Measurements from ENCODE around the gene EXOG. TPM values are rescaled to one million over a fixed set of nuclear protein-coding genes. Genes with fewer than 3 reads are reported as not detected.
A peak's percentile ranks its signal among the peaks of the same experiment; 100 is the strongest.

EXOG gene
- polyA plus RNA-seq, 1 experiment = 19.3 TPM

DNA sequence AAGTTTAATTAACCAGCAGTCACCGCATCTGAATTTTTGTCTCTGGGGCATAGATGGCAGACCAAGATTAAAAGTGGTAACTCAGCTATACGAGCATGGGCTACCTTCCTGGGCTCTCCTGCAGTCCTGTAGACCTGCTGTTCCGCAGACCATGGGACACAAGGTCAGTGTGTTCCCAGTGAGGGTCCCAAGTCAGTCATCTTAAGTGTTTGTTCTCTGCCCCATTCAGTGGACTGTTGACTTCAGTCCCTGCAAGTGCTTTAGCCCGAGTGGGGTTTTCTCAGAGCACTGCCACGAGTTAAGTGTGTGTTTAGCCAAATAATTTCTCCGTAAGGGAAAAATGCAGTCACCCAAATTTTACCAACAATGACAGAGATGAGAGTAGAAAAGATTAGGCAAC is 4.9 kb upstream of the EXOG start:
- no peaks in the 10 kb centered on the region for H3K27me3 ChIP-seq (ENCODE audit: control insufficient read depth, insufficient read depth, low read length)
- H3K4me3 ChIP-seq (ENCODE audit: low read depth, low read length) = no peak overlapping the region
- no peak for DNase-seq (ENCODE audit: low read depth, low spot score)
- ChIA-PET POLR2A (no interaction called here), CTCF (interaction anchor here (1.4 to 3.3 kb wide), 4 partner anchors 11 to 145 kb away, joined by 3 to 17 read pairs (median 16); partner anchors contain the start of gene XYLB)
- no peak overlapping the region for H3K27ac ChIP-seq (ENCODE audit: low read depth, low read length)
- H3K9me3 ChIP-seq (ENCODE audit: control insufficient read depth, insufficient read depth, low read length) = peaks cover under 1% of the 10 kb centered on the region; the same call in 1 of the 2 replicates
- TF ChIP-seq, protein P1, sequence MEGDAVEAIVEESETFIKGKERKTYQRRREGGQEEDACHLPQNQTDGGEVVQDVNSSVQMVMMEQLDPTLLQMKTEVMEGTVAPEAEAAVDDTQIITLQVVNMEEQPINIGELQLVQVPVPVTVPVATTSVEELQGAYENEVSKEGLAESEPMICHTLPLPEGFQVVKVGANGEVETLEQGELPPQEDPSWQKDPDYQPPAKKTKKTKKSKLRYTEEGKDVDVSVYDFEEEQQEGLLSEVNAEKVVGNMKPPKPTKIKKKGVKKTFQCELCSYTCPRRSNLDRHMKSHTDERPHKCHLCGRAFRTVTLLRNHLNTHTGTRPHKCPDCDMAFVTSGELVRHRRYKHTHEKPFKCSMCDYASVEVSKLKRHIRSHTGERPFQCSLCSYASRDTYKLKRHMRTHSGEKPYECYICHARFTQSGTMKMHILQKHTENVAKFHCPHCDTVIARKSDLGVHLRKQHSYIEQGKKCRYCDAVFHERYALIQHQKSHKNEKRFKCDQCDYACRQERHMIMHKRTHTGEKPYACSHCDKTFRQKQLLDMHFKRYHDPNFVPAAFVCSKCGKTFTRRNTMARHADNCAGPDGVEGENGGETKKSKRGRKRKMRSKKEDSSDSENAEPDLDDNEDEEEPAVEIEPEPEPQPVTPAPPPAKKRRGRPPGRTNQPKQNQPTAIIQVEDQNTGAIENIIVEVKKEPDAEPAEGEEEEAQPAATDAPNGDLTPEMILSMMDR (IDR thresholded peaks at IDR 0.05; ENCODE audit: low read depth, low read length) = no peak

DNA sequence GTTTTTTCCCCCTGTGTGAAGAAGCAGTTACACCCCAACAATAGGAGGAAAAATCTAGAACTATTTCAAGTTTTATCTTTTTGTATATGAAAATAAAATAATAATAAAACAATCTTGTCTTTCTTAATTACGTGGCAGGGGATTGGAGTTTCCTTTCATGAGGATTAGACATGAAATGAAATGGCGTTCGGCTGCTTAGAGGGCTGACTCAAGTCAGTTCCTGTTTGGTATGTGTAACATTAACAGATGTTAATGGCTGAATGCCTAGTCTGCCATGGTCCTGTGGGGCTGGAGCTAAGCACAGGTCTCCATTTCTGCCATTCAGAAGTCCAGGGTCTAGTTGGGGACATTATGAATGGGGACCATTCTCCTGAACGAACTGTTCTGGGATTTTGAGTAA is 3.1 kb upstream of the EXOG start:
- H3K27ac ChIP-seq (ENCODE audit: low read depth, low read length) = no peak overlapping the region
- CTCF ChIA-PET = interaction anchor here (0.6 to 1.9 kb wide), 6 partner anchors 13 to 556 kb away, joined by 3 to 6 read pairs (median 4); partner anchors contain the start of gene XYLB
- TF ChIP-seq, protein P1 (IDR thresholded peaks at IDR 0.05; ENCODE audit: low read depth, low read length) = no peak

DNA sequence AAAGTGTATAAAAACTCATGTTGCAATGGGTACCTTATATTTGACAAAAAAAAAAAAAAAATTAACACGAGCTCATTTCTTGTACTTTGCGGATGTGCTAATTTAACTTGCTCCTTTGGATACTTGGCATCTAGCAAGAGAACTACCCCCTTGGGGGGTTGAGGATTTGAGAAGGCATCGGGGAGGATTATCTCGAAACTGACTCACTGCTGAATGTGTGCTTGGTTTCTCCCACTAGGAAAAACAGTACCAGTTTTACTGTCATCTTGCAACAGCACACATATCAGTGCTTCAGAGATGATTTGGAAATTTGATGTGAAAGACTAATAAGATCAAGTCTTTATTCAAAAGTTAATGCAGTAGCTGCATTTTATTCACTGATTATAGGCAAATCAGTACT is 891 bp downstream of the EXOG start:
- no peak for DNase-seq (ENCODE audit: low read depth, low spot score)
- POLR2A ChIA-PET = interaction anchor here (0.6 to 0.7 kb wide), 5 partner anchors 11 to 581 kb away, joined by 3 to 16 read pairs (median 4); no protein-coding TSS in a partner anchor
- peak overlapping the region; percentile 89 for H3K4me3 ChIP-seq (ENCODE audit: low read depth, low read length)
- peaks cover 2% of the 10 kb centered on the region; the same call in 1 of the 2 replicates for H3K9me3 ChIP-seq (ENCODE audit: control insufficient read depth, insufficient read depth, low read length)
- H3K27me3 ChIP-seq (ENCODE audit: control insufficient read depth, insufficient read depth, low read length) = no peaks in the 10 kb centered on the region
- H3K27ac ChIP-seq (ENCODE audit: low read depth, low read length) = no peak overlapping the region
- TF ChIP-seq, protein P1 (IDR thresholded peaks at IDR 0.05; ENCODE audit: low read depth, low read length) = no peak
- CTCF ChIA-PET = interaction anchor here (0.6 to 3.1 kb wide), 31 partner anchors 9 to 1690 kb away, joined by 3 to 35 read pairs (median 7); partner anchors contain the start of genes ACAA1 and XYLB

More for the DNA sequence above, 3.1 kb upstream of the EXOG start:
- Histone ChIP-seq H3K9me3 (ENCODE audit: control insufficient read depth, insufficient read depth, low read length) (peaks cover 2% of the 10 kb centered on the region; the same call in 1 of the 2 replicates), H3K27me3 (ENCODE audit: control insufficient read depth, insufficient read depth, low read length) (no peaks in the 10 kb centered on the region), H3K4me3 (ENCODE audit: low read depth, low read length) (no peak overlapping the region)
- DNase-seq (ENCODE audit: low read depth, low spot score) = peak; percentile 49
- POLR2A ChIA-PET = no interaction called here

DNA sequence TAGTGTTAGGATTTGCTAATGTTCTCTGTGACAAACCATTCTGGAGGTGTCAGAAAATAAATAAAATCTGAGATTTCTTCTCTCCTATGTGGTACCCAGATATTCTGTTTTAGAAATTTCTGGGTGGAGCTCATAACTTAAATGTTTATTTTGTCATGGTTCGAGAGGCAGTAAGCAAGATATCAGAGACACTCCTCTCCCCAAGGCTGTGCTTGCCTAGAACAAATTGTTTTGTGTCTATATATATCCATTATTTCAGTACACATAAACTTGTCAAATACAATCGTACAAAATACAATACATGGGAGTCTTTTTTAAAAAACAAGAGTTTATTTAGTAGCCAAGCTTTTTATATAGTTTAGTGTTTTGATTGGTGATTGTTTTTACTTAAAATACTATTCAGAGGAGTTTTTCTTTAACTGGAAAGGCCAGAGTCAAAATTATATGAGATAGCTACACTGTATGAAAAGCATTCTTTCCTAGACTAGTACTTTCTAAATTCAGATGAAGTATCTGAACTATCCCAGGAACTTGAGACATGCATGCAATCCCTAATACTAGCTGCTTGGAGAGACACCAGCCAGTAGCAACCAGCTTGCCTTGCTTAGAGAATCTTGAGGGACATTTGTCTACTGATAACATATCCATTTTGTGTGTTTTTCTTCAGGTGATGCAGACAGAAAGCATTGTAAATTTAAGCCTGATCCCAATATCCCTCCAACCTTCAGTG is 4.7 kb downstream of the EXOG start:
- no peaks in the 10 kb centered on the region for H3K27me3 ChIP-seq (ENCODE audit: control insufficient read depth, insufficient read depth, low read length)
- CTCF ChIA-PET = interaction anchor here (0.9 to 7.0 kb wide), 3 partner anchors 20 to 150 kb away, joined by 4 to 51 read pairs (median 6); no protein-coding TSS in a partner anchor
- H3K27ac ChIP-seq (ENCODE audit: low read depth, low read length) = no peak overlapping the region
- no peak overlapping the region for H3K4me3 ChIP-seq (ENCODE audit: low read depth, low read length)
- DNase-seq (ENCODE audit: low read depth, low spot score) = no peak
- H3K9me3 ChIP-seq (ENCODE audit: control insufficient read depth, insufficient read depth, low read length) = peaks cover 2% of the 10 kb centered on the region; the same call in 1 of the 2 replicates
- POLR2A ChIA-PET = no interaction called here
- TF ChIP-seq, protein P1 (IDR thresholded peaks at IDR 0.05; ENCODE audit: low read depth, low read length) = no peak

DNA sequence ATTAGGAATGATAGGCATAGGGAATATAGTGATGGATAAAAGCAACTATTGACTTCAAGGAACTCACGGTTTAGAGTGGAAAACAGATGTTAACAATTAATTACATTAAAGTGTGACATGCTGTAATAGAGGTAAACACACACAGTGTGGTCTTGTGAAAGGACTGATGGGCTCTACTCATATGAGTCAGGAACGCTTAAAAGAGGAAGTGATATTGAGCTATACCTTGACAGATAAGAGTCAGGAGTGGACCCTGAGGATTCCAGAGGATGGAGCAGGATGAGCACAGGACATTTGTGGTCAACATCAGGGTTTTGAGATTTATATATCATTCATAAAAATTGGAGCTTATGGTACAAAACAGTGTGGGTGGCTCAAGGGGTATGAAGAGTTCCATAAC is 11.0 kb downstream of the EXOG start:
- H3K4me3 ChIP-seq (ENCODE audit: low read depth, low read length) = no peak overlapping the region
- no peak for DNase-seq (ENCODE audit: low read depth, low spot score)
- POLR2A ChIA-PET = no interaction called here
- H3K27ac ChIP-seq (ENCODE audit: low read depth, low read length) = no peak overlapping the region
- H3K9me3 ChIP-seq (ENCODE audit: control insufficient read depth, insufficient read depth, low read length) = no peaks in the 10 kb centered on the region
- H3K27me3 ChIP-seq (ENCODE audit: control insufficient read depth, insufficient read depth, low read length) = no peaks in the 10 kb centered on the region
- TF ChIP-seq, protein P1 (IDR thresholded peaks at IDR 0.05; ENCODE audit: low read depth, low read length) = no peak
- CTCF ChIA-PET = interaction anchor here (1.1 to 8.9 kb wide), 2 partner anchors 15 to 161 kb away, joined by 4 to 100 read pairs; partner anchors contain the start of gene XYLB

All from AG04450 (cell line).